ENCODE data around the gene FHDC1. TPM values are rescaled to one million over a fixed set of nuclear protein-coding genes. Genes with fewer than 3 reads are reported as not detected.

The FHDC1 gene
- total RNA-seq, 1 donor from 2014 or later: 42.0 TPM

DNA sequence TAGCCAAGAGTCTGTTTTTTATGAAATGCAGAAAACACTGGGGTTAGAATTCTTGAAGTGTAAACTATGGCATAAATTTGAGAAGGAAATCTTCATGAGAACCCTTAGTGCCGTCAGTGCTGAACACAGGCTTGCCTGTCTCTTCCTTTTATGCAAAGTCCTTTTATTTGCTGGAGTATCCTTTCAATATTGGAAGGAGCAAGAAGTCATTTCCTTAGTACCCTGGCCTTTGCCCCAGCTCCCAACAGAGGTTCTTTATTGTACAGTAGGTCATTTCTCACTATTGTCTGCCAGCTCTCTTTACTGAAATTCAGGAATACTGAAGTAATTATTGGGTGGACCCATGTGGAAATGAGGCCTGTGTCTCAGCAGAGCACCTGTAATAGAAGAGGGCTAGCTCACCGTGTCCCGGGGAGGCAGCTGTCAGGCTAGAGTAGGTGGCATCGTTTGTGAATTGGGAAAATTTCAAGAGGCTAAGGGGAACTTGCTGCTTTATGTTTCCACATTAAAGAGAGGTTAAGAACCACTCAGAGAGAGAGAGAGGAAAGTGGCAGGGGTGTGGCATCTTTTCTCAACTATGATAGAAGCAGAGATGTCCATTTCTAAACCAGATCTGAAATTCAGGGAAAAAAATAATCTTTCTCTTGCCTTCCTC is 8.7 kb downstream of the FHDC1 start:
- Mint-ChIP-seq H3K27ac (ENCODE audit: unreplicated experiment) (peak overlapping the region; percentile 80), H3K4me1 (ENCODE audit: low read depth, unreplicated experiment) (peaks cover 63% of the 10 kb centered on the region), H3K27me3 (ENCODE audit: unreplicated experiment) (peaks cover 4% of the 10 kb centered on the region), H3K36me3 (ENCODE audit: unreplicated experiment) (peaks cover 9% of the 10 kb centered on the region), H3K9me3 (ENCODE audit: unreplicated experiment) (peaks cover 9% of the 10 kb centered on the region), H3K4me3 (ENCODE audit: unreplicated experiment) (peak overlapping the region; percentile 75)
- TF ChIP-seq, protein P1, sequence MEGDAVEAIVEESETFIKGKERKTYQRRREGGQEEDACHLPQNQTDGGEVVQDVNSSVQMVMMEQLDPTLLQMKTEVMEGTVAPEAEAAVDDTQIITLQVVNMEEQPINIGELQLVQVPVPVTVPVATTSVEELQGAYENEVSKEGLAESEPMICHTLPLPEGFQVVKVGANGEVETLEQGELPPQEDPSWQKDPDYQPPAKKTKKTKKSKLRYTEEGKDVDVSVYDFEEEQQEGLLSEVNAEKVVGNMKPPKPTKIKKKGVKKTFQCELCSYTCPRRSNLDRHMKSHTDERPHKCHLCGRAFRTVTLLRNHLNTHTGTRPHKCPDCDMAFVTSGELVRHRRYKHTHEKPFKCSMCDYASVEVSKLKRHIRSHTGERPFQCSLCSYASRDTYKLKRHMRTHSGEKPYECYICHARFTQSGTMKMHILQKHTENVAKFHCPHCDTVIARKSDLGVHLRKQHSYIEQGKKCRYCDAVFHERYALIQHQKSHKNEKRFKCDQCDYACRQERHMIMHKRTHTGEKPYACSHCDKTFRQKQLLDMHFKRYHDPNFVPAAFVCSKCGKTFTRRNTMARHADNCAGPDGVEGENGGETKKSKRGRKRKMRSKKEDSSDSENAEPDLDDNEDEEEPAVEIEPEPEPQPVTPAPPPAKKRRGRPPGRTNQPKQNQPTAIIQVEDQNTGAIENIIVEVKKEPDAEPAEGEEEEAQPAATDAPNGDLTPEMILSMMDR (IDR thresholded peaks at IDR 0.05; ENCODE audit: partially characterized antibody, unreplicated experiment): no peak
- no peak for DNase-seq

DNA sequence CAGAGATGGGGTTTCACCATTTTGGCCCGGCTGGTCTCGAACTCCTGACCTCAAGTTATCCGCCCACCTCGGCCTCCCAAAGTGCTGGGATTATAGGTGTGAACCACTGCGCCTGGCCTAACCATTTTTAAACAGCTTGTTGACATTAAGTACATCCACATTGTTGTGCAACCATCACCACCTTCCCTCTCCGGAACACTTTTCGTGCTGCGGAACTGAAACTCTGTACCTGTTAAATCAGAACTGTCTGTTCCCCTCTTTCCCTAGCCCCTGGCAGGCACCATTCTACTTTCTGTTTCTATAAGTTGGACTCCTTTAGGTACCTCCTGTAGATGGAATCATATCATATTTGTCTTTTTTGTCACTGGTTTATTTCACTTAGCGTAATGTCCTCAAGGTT is 9.5 kb downstream of the FHDC1 start:
- peaks cover 60% of the 10 kb centered on the region for H3K4me1 Mint-ChIP-seq (ENCODE audit: low read depth, unreplicated experiment)
- H3K27me3 Mint-ChIP-seq (ENCODE audit: unreplicated experiment): peaks cover 4% of the 10 kb centered on the region
- H3K9me3 Mint-ChIP-seq (ENCODE audit: unreplicated experiment): peaks cover 8% of the 10 kb centered on the region
- H3K27ac Mint-ChIP-seq (ENCODE audit: unreplicated experiment): peak overlapping the region; percentile 72
- DNase-seq: no peak
- TF ChIP-seq, protein P1 (IDR thresholded peaks at IDR 0.05; ENCODE audit: partially characterized antibody, unreplicated experiment): no peak
- peak overlapping the region; percentile 45 for H3K4me3 Mint-ChIP-seq (ENCODE audit: unreplicated experiment)
- peaks cover 9% of the 10 kb centered on the region for H3K36me3 Mint-ChIP-seq (ENCODE audit: unreplicated experiment)

- peak overlapping the region; percentile 82 for H3K27ac Mint-ChIP-seq (ENCODE audit: unreplicated experiment)
- H3K4me1 Mint-ChIP-seq (ENCODE audit: low read depth, unreplicated experiment): peaks cover 67% of the 10 kb centered on the region
- peaks cover 8% of the 10 kb centered on the region for H3K9me3 Mint-ChIP-seq (ENCODE audit: unreplicated experiment)
- H3K36me3 Mint-ChIP-seq (ENCODE audit: unreplicated experiment): peaks cover 9% of the 10 kb centered on the region
- DNase-seq: no peak
- peak overlapping the region; percentile 41 for H3K4me3 Mint-ChIP-seq (ENCODE audit: unreplicated experiment)
- H3K27me3 Mint-ChIP-seq (ENCODE audit: unreplicated experiment): peaks cover 4% of the 10 kb centered on the region
- TF ChIP-seq, protein P1 (IDR thresholded peaks at IDR 0.05; ENCODE audit: partially characterized antibody, unreplicated experiment): no peak
Measured at GRCh38 chr4:152946446-152946845, 10.3 kb downstream of the FHDC1 start.

- Mint-ChIP-seq H3K36me3 (ENCODE audit: unreplicated experiment) (peaks cover 9% of the 10 kb centered on the region), H3K27ac (ENCODE audit: unreplicated experiment) (peak overlapping the region; percentile 93), H3K4me1 (ENCODE audit: low read depth, unreplicated experiment) (peaks cover 64% of the 10 kb centered on the region), H3K27me3 (ENCODE audit: unreplicated experiment) (peaks cover 4% of the 10 kb centered on the region), H3K9me3 (ENCODE audit: unreplicated experiment) (peaks cover 5% of the 10 kb centered on the region), H3K4me3 (ENCODE audit: unreplicated experiment) (peak overlapping the region; percentile 75)
- TF ChIP-seq, protein P1 (IDR thresholded peaks at IDR 0.05; ENCODE audit: partially characterized antibody, unreplicated experiment): no peak
- peak; percentile 56 for DNase-seq
Measured at GRCh38 chr4:152947311-152947710, 11.2 kb downstream of the FHDC1 start.

DNA sequence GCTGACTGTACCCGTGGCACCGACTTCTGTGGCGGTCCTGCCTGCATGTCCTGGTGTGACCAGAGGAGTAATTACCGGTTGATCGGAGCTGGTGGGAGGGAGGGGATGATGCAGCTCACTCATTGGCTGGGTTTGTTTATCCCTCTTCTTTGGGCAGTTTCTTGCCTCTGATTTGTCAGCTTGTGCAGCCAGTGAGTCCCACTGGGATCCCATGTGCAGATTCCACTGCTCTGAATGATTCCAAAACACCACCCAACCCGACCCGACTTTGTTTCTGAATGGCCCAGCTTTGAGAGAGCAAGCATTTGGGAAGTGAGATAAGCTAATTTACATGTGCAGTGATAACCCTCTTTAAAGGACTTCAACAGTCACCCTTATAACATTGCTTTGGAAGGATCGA is 13.8 kb downstream of the FHDC1 start:
- H3K36me3 Mint-ChIP-seq (ENCODE audit: unreplicated experiment): peaks cover 9% of the 10 kb centered on the region
- H3K4me3 Mint-ChIP-seq (ENCODE audit: unreplicated experiment): peak overlapping the region; percentile 70
- peaks cover 49% of the 10 kb centered on the region for H3K4me1 Mint-ChIP-seq (ENCODE audit: low read depth, unreplicated experiment)
- H3K9me3 Mint-ChIP-seq (ENCODE audit: unreplicated experiment): peaks cover 2% of the 10 kb centered on the region
- TF ChIP-seq, protein P1 (IDR thresholded peaks at IDR 0.05; ENCODE audit: partially characterized antibody, unreplicated experiment): no peak
- H3K27ac Mint-ChIP-seq (ENCODE audit: unreplicated experiment): peak overlapping the region; percentile 72
- H3K27me3 Mint-ChIP-seq (ENCODE audit: unreplicated experiment): peaks cover 4% of the 10 kb centered on the region
- no peak for DNase-seq
